Neural progenitor cell (in vitro differentiated cells): ENCODE results near the gene CHRNG. TPM values are rescaled to one million over a fixed set of nuclear protein-coding genes. Genes with fewer than 3 reads are reported as not detected.

Experiments
- DNase-seq: peaks from one replicate; pipeline ENCODE4 v3.0.0-alpha.2; 2016; ENCODE audit warnings: low spot score
- H2AFZ ChIP-seq: fragments of 200-600 bp; sonication (generic); replicated peaks from 2 replicates; pipeline ENCODE4 v1.6.1; 2016; ENCODE audit warnings: antibody characterized with exemption
- H3F3A ChIP-seq: fragments of 200-600 bp; sonication (generic); 2 replicates; pipeline ENCODE4 v1.6.1; 2016; ENCODE audit warnings: antibody characterized with exemption, low read depth
- H3K27ac ChIP-seq: fragments of 200-600 bp; sonication (generic); 2 replicates; pipeline ENCODE4 v1.5.1; 2016; ENCODE audit warnings: mild to moderate bottlenecking
- H3K27me3 ChIP-seq: fragments of 200-600 bp; sonication (generic); 2 replicates; pipeline ENCODE4 v1.6.1; 2016; ENCODE audit warnings: mild to moderate bottlenecking, moderate library complexity
- H3K36me3 ChIP-seq: fragments of 200-600 bp; sonication (generic); 2 replicates; pipeline ENCODE4 v1.5.1; 2016
- H3K4me1 ChIP-seq: fragments of 200-600 bp; sonication (generic); 2 replicates; pipeline ENCODE4 v1.6.1; 2016; ENCODE audit warnings: mixed run types
- H3K4me2 ChIP-seq: fragments of 200-600 bp; sonication (generic); 2 replicates; pipeline ENCODE4 v1.6.1; 2016
- H3K4me3 ChIP-seq: fragments of 200-600 bp; sonication (generic); 2 replicates; pipeline ENCODE4 v1.5.1; 2016
- H3K79me2 ChIP-seq: fragments of 200-600 bp; sonication (generic); 2 replicates; pipeline ENCODE4 v1.6.1; 2016; ENCODE audit warnings: low read depth
- H3K9ac ChIP-seq: fragments of 200-600 bp; sonication (generic); 2 replicates; pipeline ENCODE4 v1.6.1; 2016
- H3K9me3 ChIP-seq: fragments of 200-600 bp; sonication (generic); 2 replicates; pipeline ENCODE4 v1.5.1; 2016; ENCODE audit warnings: low read depth
- H4K20me1 ChIP-seq: fragments of 200-600 bp; sonication (generic); 2 replicates; pipeline ENCODE4 v1.6.1; 2016; ENCODE audit warnings: low read depth
- H3K27ac Mint-ChIP-seq: 3 replicates; pipeline ENCODE4 v1.8.0; 2021; ENCODE audit warnings: mixed read lengths
- H3K27me3 Mint-ChIP-seq: 2 replicates; pipeline ENCODE4 v1.8.0; 2022; ENCODE audit warnings: low read depth, mild to moderate bottlenecking, inconsistent platforms, moderate library complexity, mixed read lengths; ENCODE audit not compliant: insufficient read depth
- H3K36me3 Mint-ChIP-seq: 3 replicates; pipeline ENCODE4 v1.8.0; 2021; ENCODE audit warnings: mixed read lengths
- H3K4me1 Mint-ChIP-seq: 3 replicates; pipeline ENCODE4 v1.8.0; 2021; ENCODE audit warnings: mixed read lengths
- H3K4me3 Mint-ChIP-seq: 3 replicates; pipeline ENCODE4 v1.8.0; 2021; ENCODE audit warnings: mild to moderate bottlenecking, moderate library complexity, mixed read lengths
- H3K9me3 Mint-ChIP-seq: 3 replicates; pipeline ENCODE4 v1.8.0; 2020; ENCODE audit warnings: mixed read lengths
- CTCF ChIP-seq: fragments of 200-600 bp; sonication (generic); IDR thresholded peaks from 2 replicates; pipeline ENCODE4 v1.5.1; 2017; ENCODE audit warnings: antibody characterized with exemption, mild to moderate bottlenecking
- EZH2 ChIP-seq: fragments of 200-600 bp; sonication (generic); IDR thresholded peaks from 2 replicates; pipeline ENCODE4 v1.6.1; 2017; ENCODE audit warnings: antibody characterized with exemption, mild to moderate bottlenecking, moderate library complexity
- EZH2phosphoT487 ChIP-seq: fragments of 200-600 bp; sonication (generic); IDR thresholded peaks from 2 replicates; pipeline ENCODE4 v1.6.1; 2017; ENCODE audit warnings: antibody characterized with exemption
- total RNA-seq: library from RNA; depleted of rRNA; stranded (reverse); fragments of >200 nt; gene quantifications from 2 replicates; pipeline ENCODE4 v1.2.3, GENCODE V29; 2015; ENCODE audit warnings: low replicate concordance

CHRNG gene
- total RNA-seq, 1 donor from 2014 or later, result not detected

DNA sequence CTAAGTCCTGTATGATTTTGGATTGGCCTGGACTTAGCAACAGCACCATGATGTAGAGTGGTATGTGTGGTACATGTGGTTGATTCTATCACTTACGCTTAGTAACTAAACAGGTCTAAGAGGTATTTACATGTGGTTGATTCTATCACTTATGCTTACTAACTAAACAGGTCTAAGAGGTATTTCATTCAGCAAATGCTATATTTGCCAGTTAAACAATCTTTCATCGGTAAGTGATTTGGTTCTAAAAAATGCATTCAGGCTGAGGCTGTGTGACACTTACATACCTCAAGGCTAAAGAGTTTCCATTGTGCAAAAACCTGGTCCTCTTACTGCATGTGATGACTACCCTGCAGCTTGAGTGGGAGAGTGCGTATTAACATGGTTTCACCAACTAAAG lies 24.1 kb downstream of the CHRNG start:
- peaks cover 18% of the 10 kb centered on the region for H3K36me3 ChIP-seq
- peaks cover 35% of the 10 kb centered on the region for H3K36me3 Mint-ChIP-seq

DNA sequence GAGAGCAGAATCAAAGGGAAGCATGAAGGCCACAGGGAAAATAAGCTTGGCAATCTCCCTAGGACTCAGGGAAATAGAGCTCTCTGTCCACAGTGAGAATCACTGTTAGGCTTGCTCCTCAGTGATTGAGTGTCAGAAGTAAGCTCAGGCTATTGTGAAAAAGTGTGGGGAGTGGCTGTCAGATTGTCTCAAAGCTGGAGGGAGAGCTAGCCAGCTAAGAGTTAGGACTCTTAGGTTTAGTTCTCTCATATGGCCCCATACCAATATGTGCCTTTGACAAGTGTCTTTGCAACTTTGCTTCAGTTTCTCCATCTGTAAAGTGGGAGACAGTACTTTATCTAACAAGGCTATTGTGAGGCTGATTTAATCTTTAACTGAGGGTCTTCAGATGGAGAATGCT lies 28.2 kb downstream of the CHRNG start:
- Histone ChIP-seq H3K4me1 (no peaks in the 10 kb centered on the region), H3K36me3 (peaks cover 13% of the 10 kb centered on the region), H3F3A (no peaks in the 10 kb centered on the region), H3K4me2 (no peak overlapping the region), H2AFZ (no peak overlapping the region), H3K9ac (no peak overlapping the region), H3K9me3 (no peaks in the 10 kb centered on the region), H4K20me1 (peaks cover 3% of the 10 kb centered on the region), H3K27ac (no peak overlapping the region), H3K27me3 (no peaks in the 10 kb centered on the region), H3K4me3 (no peak overlapping the region), H3K79me2 (no peaks in the 10 kb centered on the region)
- DNase-seq, result no peak
- Mint-ChIP-seq H3K9me3 (no peaks in the 10 kb centered on the region), H3K4me3 (no peak overlapping the region), H3K4me1 (no peaks in the 10 kb centered on the region), H3K27ac (no peak overlapping the region), H3K27me3 (peaks cover 4% of the 10 kb centered on the region), H3K36me3 (peaks cover 45% of the 10 kb centered on the region)
- TF ChIP-seq CTCF (no peak), EZH2phosphoT487 (no peak), EZH2 (no peak)

More for the DNA sequence above, 24.1 kb downstream of the CHRNG start:
- no peaks in the 10 kb centered on the region for H3K4me1 ChIP-seq
- no peaks in the 10 kb centered on the region for H4K20me1 ChIP-seq
- TF ChIP-seq CTCF (no peak), EZH2 (no peak), EZH2phosphoT487 (no peak)
- H2AFZ ChIP-seq, result no peak overlapping the region
- H3K27me3 Mint-ChIP-seq, result no peaks in the 10 kb centered on the region
- H3K4me2 ChIP-seq, result no peak overlapping the region
- no peaks in the 10 kb centered on the region for H3F3A ChIP-seq
- H3K9ac ChIP-seq, result no peak overlapping the region
- H3K9me3 ChIP-seq, result no peaks in the 10 kb centered on the region
- H3K4me3 ChIP-seq, result no peak overlapping the region
- H3K9me3 Mint-ChIP-seq, result no peaks in the 10 kb centered on the region
- H3K27ac Mint-ChIP-seq, result no peak overlapping the region
- no peak for DNase-seq
- no peak overlapping the region for H3K4me3 Mint-ChIP-seq
- no peaks in the 10 kb centered on the region for H3K4me1 Mint-ChIP-seq
- H3K27me3 ChIP-seq, result no peaks in the 10 kb centered on the region
- no peaks in the 10 kb centered on the region for H3K79me2 ChIP-seq
- H3K27ac ChIP-seq, result no peak overlapping the region

GRCh38 chr2:232568161-232568560 lies 28.7 kb downstream of the CHRNG start:
- Histone ChIP-seq H3K4me2 (no peak overlapping the region), H3F3A (no peaks in the 10 kb centered on the region), H3K4me1 (no peaks in the 10 kb centered on the region), H3K27me3 (no peaks in the 10 kb centered on the region), H3K4me3 (no peak overlapping the region), H3K27ac (no peak overlapping the region), H3K9ac (no peak overlapping the region), H3K9me3 (no peaks in the 10 kb centered on the region), H3K79me2 (no peaks in the 10 kb centered on the region), H3K36me3 (peaks cover 13% of the 10 kb centered on the region), H2AFZ (no peak overlapping the region), H4K20me1 (peaks cover 3% of the 10 kb centered on the region)
- Mint-ChIP-seq H3K4me3 (no peak overlapping the region), H3K27ac (no peak overlapping the region), H3K9me3 (no peaks in the 10 kb centered on the region), H3K27me3 (peaks cover 4% of the 10 kb centered on the region), H3K36me3 (peaks cover 43% of the 10 kb centered on the region), H3K4me1 (no peaks in the 10 kb centered on the region)
- TF ChIP-seq EZH2phosphoT487 (no peak), EZH2 (no peak), CTCF (no peak)
- no peak for DNase-seq
